ENCODE measurements around the gene AKAP8L.

DNA sequence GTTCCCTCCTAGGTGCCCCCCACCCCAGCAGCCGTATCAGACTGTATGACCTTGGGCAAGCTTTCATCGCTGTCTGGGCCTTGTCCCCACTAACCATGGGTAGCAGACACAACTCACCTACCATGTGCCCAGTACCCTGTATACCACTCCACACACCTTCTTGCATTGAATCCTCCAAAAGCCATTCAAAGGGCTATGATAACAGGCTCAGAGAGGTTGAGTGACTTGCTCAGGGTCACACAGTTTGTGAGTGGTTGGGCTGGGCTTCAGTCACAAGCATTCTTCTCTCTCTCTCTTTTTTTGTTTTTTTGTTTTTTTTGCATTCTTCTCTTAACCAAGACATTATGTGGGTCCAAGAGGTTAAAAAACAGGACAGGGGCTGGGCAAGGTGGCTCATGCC lies 42.9 kb upstream of the AKAP8L start:
- TF ChIP-seq POLR2A (IDR thresholded peaks at IDR 0.05) = no peak
- TF ChIP-seq, protein P1, sequence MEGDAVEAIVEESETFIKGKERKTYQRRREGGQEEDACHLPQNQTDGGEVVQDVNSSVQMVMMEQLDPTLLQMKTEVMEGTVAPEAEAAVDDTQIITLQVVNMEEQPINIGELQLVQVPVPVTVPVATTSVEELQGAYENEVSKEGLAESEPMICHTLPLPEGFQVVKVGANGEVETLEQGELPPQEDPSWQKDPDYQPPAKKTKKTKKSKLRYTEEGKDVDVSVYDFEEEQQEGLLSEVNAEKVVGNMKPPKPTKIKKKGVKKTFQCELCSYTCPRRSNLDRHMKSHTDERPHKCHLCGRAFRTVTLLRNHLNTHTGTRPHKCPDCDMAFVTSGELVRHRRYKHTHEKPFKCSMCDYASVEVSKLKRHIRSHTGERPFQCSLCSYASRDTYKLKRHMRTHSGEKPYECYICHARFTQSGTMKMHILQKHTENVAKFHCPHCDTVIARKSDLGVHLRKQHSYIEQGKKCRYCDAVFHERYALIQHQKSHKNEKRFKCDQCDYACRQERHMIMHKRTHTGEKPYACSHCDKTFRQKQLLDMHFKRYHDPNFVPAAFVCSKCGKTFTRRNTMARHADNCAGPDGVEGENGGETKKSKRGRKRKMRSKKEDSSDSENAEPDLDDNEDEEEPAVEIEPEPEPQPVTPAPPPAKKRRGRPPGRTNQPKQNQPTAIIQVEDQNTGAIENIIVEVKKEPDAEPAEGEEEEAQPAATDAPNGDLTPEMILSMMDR (IDR thresholded peaks at IDR 0.05) = no peak
